Epithelial cell of proximal tubule (primary cell): Measurements from ENCODE around the gene ERV3-1. TPM values are rescaled to one million over a fixed set of nuclear protein-coding genes. Genes with fewer than 3 reads are reported as not detected.

Experiments
- DNase-seq: peaks from one replicate; pipeline ENCODE4 v3.0.0-alpha.2; 2011; ENCODE audit warnings: low read depth
- H3K4me3 ChIP-seq: 2 replicates; pipeline ENCODE4 v1.5.1; 2011; ENCODE audit warnings: low read depth, mild to moderate bottlenecking, low read length
- CTCF ChIP-seq: conservative IDR thresholded peaks from 2 replicates; pipeline ENCODE4 v1.5.1; 2012; ENCODE audit warnings: low read depth, mild to moderate bottlenecking, low read length
- total RNA-seq: library from RNA; depleted of rRNA; stranded (reverse); fragments of >200 nt; gene quantifications from 2 replicates; pipeline ENCODE4 v1.2.3, GENCODE V29; 2015

The ERV3-1 gene
- total RNA-seq, 1 donor from 2014 or later, result 9.7 TPM

GRCh38 chr7:64997927-64998391 is 8.5 kb downstream of the ERV3-1 start:
- H3K4me3 ChIP-seq, result no peak overlapping the region
- no peak for DNase-seq
- no peak for TF ChIP-seq CTCF

GRCh38 chr7:64997164-64997908 is 9.2 kb downstream of the ERV3-1 start:
- no peak for TF ChIP-seq CTCF
- DNase-seq, result no peak
- H3K4me3 ChIP-seq, result no peak overlapping the region

GRCh38 chr7:64996305-64996704 is 10.2 kb downstream of the ERV3-1 start:
- TF ChIP-seq CTCF, result no peak

GRCh38 chr7:64993901-64994300 is 12.6 kb downstream of the ERV3-1 start:
- no peak for DNase-seq
- H3K4me3 ChIP-seq, result no peak overlapping the region
- no peak for TF ChIP-seq CTCF

More at GRCh38 chr7:64996305-64996704, 10.2 kb downstream of the ERV3-1 start:
- H3K4me3 ChIP-seq, result no peak overlapping the region
- no peak for DNase-seq

- no peak for TF ChIP-seq CTCF
- no peak for DNase-seq
- H3K4me3 ChIP-seq, result no peak overlapping the region
These were observed 13.5 kb downstream of the ERV3-1 start for GRCh38 chr7:64992971-64993370.

- DNase-seq, result no peak
- no peak for TF ChIP-seq CTCF
- no peak within 1 kb of the TSS for H3K4me3 ChIP-seq
These were observed 15.6 kb downstream of the ERV3-1 start, which contains the start of gene ZNF117 for GRCh38 chr7:64990936-64991335. Gene ZNF117, minus strand, starts transcription at chr7:64991036.

GRCh38 chr7:64990216-64990615 is 16.3 kb downstream of the ERV3-1 start:
- TF ChIP-seq CTCF, result no peak
- no peak for DNase-seq

More at GRCh38 chr7:64990216-64990615, 16.3 kb downstream of the ERV3-1 start:
- no peak overlapping the region for H3K4me3 ChIP-seq
